Neural cell (in vitro differentiated cells): ENCODE data around the gene MACC1. TPM values are rescaled to one million over a fixed set of nuclear protein-coding genes. Genes with fewer than 3 reads are reported as not detected.

Experiments
- H2AFZ ChIP-seq: fragments of 200-600, 300-800 bp; sonication (generic), shearing (Covaris generic); 2 replicates; pipeline ENCODE4 v1.6.0; 2014; ENCODE audit warnings: low read depth, mild to moderate bottlenecking, antibody characterized with exemption, low read length, moderate library complexity
- H3F3A ChIP-seq: fragments of 200-600 bp; shearing (Covaris generic); 2 replicates; pipeline ENCODE4 v1.6.1; 2016; ENCODE audit warnings: mild to moderate bottlenecking, moderate library complexity, mixed read lengths, antibody characterized with exemption, low read length; ENCODE audit not compliant: insufficient read depth, poor library complexity, severe bottlenecking
- H3K27ac ChIP-seq: fragments of 200-600, 300-800 bp; sonication (generic), shearing (Covaris generic); 2 replicates; pipeline ENCODE4 v1.5.1; 2014; ENCODE audit warnings: mild to moderate bottlenecking, low read length, moderate library complexity
- H3K27me3 ChIP-seq: fragments of 300-800, 200-600 bp; sonication (generic), shearing (Covaris generic); 2 replicates; pipeline ENCODE4 v1.6.0; 2014; ENCODE audit warnings: mild to moderate bottlenecking, low read depth, low read length, moderate library complexity; ENCODE audit not compliant: insufficient read depth
- H3K36me3 ChIP-seq: fragments of 300-800, 200-600 bp; sonication (generic), shearing (Covaris generic); 2 replicates; pipeline ENCODE4 v1.5.1; 2014; ENCODE audit warnings: mild to moderate bottlenecking, antibody characterized with exemption, low read length, moderate library complexity; ENCODE audit not compliant: insufficient read depth
- H3K4me2 ChIP-seq: fragments of 300-800, 200-600 bp; sonication (generic), shearing (Covaris generic); 2 replicates; pipeline ENCODE4 v1.6.0; 2014; ENCODE audit warnings: mild to moderate bottlenecking, low read length
- H3K4me3 ChIP-seq: fragments of 300-800, 200-600 bp; sonication (generic), shearing (Covaris generic); 2 replicates; pipeline ENCODE4 v1.5.1; 2014; ENCODE audit warnings: mild to moderate bottlenecking, low read length, moderate library complexity
- H3K79me2 ChIP-seq: fragments of 200-600 bp; shearing (Covaris generic); replicated peaks from 2 replicates; pipeline ENCODE4 v1.6.0; 2014; ENCODE audit warnings: mild to moderate bottlenecking, low read length, moderate library complexity; ENCODE audit not compliant: insufficient read depth
- H3K9ac ChIP-seq: fragments of 300-800, 200-600 bp; sonication (generic), shearing (Covaris generic); 2 replicates; pipeline ENCODE4 v1.6.1; 2016; ENCODE audit warnings: mild to moderate bottlenecking, low read length, mixed read lengths
- H3K9me2 ChIP-seq: fragments of 200-600 bp; shearing (Covaris generic); 2 replicates; pipeline ENCODE4 v1.6.1; 2016; ENCODE audit warnings: mild to moderate bottlenecking, low read length, mixed read lengths; ENCODE audit not compliant: insufficient read depth
- H3K9me3 ChIP-seq: fragments of 200-600, 300-800 bp; sonication (generic), shearing (Covaris generic); 2 replicates; pipeline ENCODE4 v1.6.1; 2016; ENCODE audit warnings: mild to moderate bottlenecking, mixed run types, low read length, moderate library complexity, mixed read lengths
- H4K20me1 ChIP-seq: fragments of 200-600 bp; shearing (Covaris generic); 2 replicates; pipeline ENCODE4 v1.6.1; 2016; ENCODE audit warnings: mild to moderate bottlenecking, mixed run types; ENCODE audit not compliant: insufficient read depth
- EP300 ChIP-seq: fragments of 450-650 bp; conservative IDR thresholded peaks from 2 replicates; pipeline ENCODE4 v1.6.1; 2014; ENCODE audit warnings: antibody characterized with exemption, mild to moderate bottlenecking, moderate library complexity; ENCODE audit not compliant: poor library complexity, severe bottlenecking
- EZH2 ChIP-seq: fragments of 200-600, 300-800 bp; shearing (Covaris generic), sonication (generic); IDR thresholded peaks from 2 replicates; pipeline ENCODE4 v1.6.1; 2014; ENCODE audit warnings: antibody characterized with exemption, low read length, borderline replicate concordance, mild to moderate bottlenecking; ENCODE audit not compliant: insufficient read depth, poor library complexity, severe bottlenecking
- MXI1 ChIP-seq: fragments of 450-650 bp; conservative IDR thresholded peaks from 2 replicates; pipeline ENCODE4 v1.6.1; 2014; ENCODE audit warnings: antibody characterized with exemption, mild to moderate bottlenecking; ENCODE audit not compliant: poor library complexity, severe bottlenecking
- POLR2AphosphoS5 ChIP-seq: IDR thresholded peaks from 2 replicates; pipeline ENCODE4 v1.6.1; 2012
- RAD21 ChIP-seq: fragments of 450-650 bp; conservative IDR thresholded peaks from 2 replicates; pipeline ENCODE4 v1.6.1; 2014; ENCODE audit warnings: antibody characterized with exemption, mild to moderate bottlenecking, moderate library complexity
- REST ChIP-seq: IDR thresholded peaks from 2 replicates; pipeline ENCODE4 v1.6.1; 2012; ENCODE audit warnings: borderline replicate concordance
- SMC3 ChIP-seq: fragments of 450-650 bp; conservative IDR thresholded peaks from 2 replicates; pipeline ENCODE4 v1.6.1; 2014; ENCODE audit warnings: antibody characterized with exemption, mild to moderate bottlenecking, moderate library complexity; ENCODE audit not compliant: poor library complexity
- TAF1 ChIP-seq: IDR thresholded peaks from 2 replicates; pipeline ENCODE4 v1.6.1; 2012; ENCODE audit warnings: low read depth
- polyA plus RNA-seq: library from polyadenylated mRNA; depleted of rRNA; stranded (reverse); fragments of >200 nt; gene quantifications from 2 replicates; pipeline ENCODE4 v1.2.3, GENCODE V29; 2014
- TF ChIP-seq, protein P1 (sequence below): fragments of 450-650 bp; IDR thresholded peaks from 2 replicates; pipeline ENCODE4 v1.5.1; 2014; ENCODE audit warnings: antibody characterized with exemption, mild to moderate bottlenecking, moderate library complexity; ENCODE audit not compliant: poor library complexity, severe bottlenecking

Gene MACC1
- polyA plus RNA-seq, 1 donor from 2014 or later, result 0.20 TPM

- Histone ChIP-seq H3K79me2 (no peaks in the 10 kb centered on the region), H3K9me2 (no peaks in the 10 kb centered on the region), H3K4me2 (no peak overlapping the region), H3K36me3 (no peaks in the 10 kb centered on the region), H3K27ac (no peak overlapping the region), H3K9me3 (no peaks in the 10 kb centered on the region), H4K20me1 (no peaks in the 10 kb centered on the region), H3K27me3 (no peaks in the 10 kb centered on the region), H2AFZ (no peak overlapping the region), H3K9ac (no peak overlapping the region), H3K4me3 (no peak overlapping the region), H3F3A (no peaks in the 10 kb centered on the region)
- TF ChIP-seq EP300, result no peak
- TF ChIP-seq SMC3, result no peak
- TF ChIP-seq TAF1, result no peak
- TF ChIP-seq, protein P1, sequence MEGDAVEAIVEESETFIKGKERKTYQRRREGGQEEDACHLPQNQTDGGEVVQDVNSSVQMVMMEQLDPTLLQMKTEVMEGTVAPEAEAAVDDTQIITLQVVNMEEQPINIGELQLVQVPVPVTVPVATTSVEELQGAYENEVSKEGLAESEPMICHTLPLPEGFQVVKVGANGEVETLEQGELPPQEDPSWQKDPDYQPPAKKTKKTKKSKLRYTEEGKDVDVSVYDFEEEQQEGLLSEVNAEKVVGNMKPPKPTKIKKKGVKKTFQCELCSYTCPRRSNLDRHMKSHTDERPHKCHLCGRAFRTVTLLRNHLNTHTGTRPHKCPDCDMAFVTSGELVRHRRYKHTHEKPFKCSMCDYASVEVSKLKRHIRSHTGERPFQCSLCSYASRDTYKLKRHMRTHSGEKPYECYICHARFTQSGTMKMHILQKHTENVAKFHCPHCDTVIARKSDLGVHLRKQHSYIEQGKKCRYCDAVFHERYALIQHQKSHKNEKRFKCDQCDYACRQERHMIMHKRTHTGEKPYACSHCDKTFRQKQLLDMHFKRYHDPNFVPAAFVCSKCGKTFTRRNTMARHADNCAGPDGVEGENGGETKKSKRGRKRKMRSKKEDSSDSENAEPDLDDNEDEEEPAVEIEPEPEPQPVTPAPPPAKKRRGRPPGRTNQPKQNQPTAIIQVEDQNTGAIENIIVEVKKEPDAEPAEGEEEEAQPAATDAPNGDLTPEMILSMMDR, result no peak
- no peak for TF ChIP-seq REST
- no peak for TF ChIP-seq MXI1
- TF ChIP-seq POLR2AphosphoS5, result no peak
- TF ChIP-seq RAD21, result no peak
- TF ChIP-seq EZH2, result no peak
Measured at GRCh38 chr7:20249920-20250319, 32.7 kb upstream of the MACC1 start.

DNA sequence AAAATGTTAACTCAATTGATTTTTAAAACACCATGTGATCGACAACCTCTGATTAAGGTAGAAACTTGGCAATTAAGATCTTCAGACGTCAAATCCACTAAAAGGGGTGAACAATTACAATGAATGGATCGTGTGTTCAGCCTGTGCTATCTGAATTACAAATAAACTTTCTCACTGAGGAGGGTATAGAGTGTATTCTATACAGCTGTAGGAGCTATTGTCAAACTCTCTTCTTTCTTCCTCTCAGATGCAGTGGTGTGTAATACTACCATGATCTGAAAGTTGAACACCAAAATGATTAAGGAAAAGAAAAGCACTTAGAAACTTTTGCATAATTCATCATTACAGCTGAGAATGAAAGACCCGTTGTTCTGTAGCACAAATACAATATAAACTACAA lies 32.2 kb upstream of the MACC1 start:
- Histone ChIP-seq H3K79me2 (no peaks in the 10 kb centered on the region), H3K9me2 (no peaks in the 10 kb centered on the region), H3K4me3 (no peak overlapping the region), H2AFZ (no peak overlapping the region), H3K4me2 (no peak overlapping the region), H3K9ac (no peak overlapping the region), H3F3A (no peaks in the 10 kb centered on the region), H3K27me3 (no peaks in the 10 kb centered on the region), H3K27ac (no peak overlapping the region), H3K36me3 (no peaks in the 10 kb centered on the region), H4K20me1 (no peaks in the 10 kb centered on the region), H3K9me3 (no peaks in the 10 kb centered on the region)
- no peak for TF ChIP-seq MXI1
- no peak for TF ChIP-seq TAF1
- TF ChIP-seq EP300, result no peak
- no peak for TF ChIP-seq REST
- no peak for TF ChIP-seq EZH2
- TF ChIP-seq RAD21, result no peak
- TF ChIP-seq, protein P1, result no peak
- TF ChIP-seq POLR2AphosphoS5, result no peak
- TF ChIP-seq SMC3, result no peak
